Lower lobe of right lung (tissue), 2 donors: Measurements from ENCODE around the gene MAN2B2. TPM values are rescaled to one million over a fixed set of nuclear protein-coding genes. Genes with fewer than 3 reads are reported as not detected.

ENCODE experiments used
- ATAC-seq, 2 donors: fragments of 200-7000 bp; cut with Tn5 transposase; one replicate each; pipeline ENCODE4 v1.9.1; 2020 to 2022; ENCODE audit warnings: mild to moderate bottlenecking in 2 of 2, moderate library complexity in 2 of 2
- DNase-seq: peaks from one replicate; pipeline ENCODE4 v3.0.0-alpha.2; 2020
- H3K27ac ChIP-seq: fragments of 200-600 bp; one replicate; pipeline ENCODE4 v1.8.0; 2022
- H3K27me3 ChIP-seq: fragments of 200-600 bp; one replicate; pipeline ENCODE4 v1.8.0; 2022; ENCODE audit warnings: low read depth
- H3K36me3 ChIP-seq: fragments of 200-600 bp; one replicate; pipeline ENCODE4 v1.8.0; 2022; ENCODE audit warnings: mild to moderate bottlenecking
- H3K4me1 ChIP-seq: fragments of 200-600 bp; one replicate; pipeline ENCODE4 v1.8.0; 2022
- H3K4me3 ChIP-seq: fragments of 200-600 bp; one replicate; pipeline ENCODE4 v1.8.0; 2022; ENCODE audit warnings: mild to moderate bottlenecking
- H3K9me3 ChIP-seq: fragments of 200-600 bp; one replicate; pipeline ENCODE4 v1.8.0; 2022
- intact Hi-C: fragments of 100-400 bp; cut with DNase I; formaldehyde crosslinking; loops from one replicate; pipeline ENCODE4 v1.11.0; 2022
- long read RNA-seq: library from polyadenylated mRNA; unstranded; transcript quantifications from one replicate; pipeline ENCODE4 v2.0.0, GENCODE V29; 2021
- total RNA-seq: library from RNA; stranded (reverse); fragmentation: NEBNext Ultra II Directional; extraction: Animal tissue kit (Norgen Biotek cat#: 25700); gene quantifications from one replicate; pipeline ENCODE4 v1.2.1, GENCODE V29; 2021
- TF ChIP-seq, protein P1 (sequence below): fragments of 200-600 bp; IDR thresholded peaks from one replicate; pipeline ENCODE4 v1.8.0; 2022; ENCODE audit warnings: antibody characterized with exemption, mild to moderate bottlenecking
- donor health status: DM: no; HTN: yes; CAD: no; lungs with severe emphysema.

Gene MAN2B2
- 41.2 TPM for total RNA-seq
- long read RNA-seq, full-length matches to known transcripts: 13 of 64 reads
- long read RNA-seq, partial matches to known transcripts: 32 of 64 reads
- long read RNA-seq, other reads (novel, unspliced or antisense): 19 of 64 reads

DNA sequence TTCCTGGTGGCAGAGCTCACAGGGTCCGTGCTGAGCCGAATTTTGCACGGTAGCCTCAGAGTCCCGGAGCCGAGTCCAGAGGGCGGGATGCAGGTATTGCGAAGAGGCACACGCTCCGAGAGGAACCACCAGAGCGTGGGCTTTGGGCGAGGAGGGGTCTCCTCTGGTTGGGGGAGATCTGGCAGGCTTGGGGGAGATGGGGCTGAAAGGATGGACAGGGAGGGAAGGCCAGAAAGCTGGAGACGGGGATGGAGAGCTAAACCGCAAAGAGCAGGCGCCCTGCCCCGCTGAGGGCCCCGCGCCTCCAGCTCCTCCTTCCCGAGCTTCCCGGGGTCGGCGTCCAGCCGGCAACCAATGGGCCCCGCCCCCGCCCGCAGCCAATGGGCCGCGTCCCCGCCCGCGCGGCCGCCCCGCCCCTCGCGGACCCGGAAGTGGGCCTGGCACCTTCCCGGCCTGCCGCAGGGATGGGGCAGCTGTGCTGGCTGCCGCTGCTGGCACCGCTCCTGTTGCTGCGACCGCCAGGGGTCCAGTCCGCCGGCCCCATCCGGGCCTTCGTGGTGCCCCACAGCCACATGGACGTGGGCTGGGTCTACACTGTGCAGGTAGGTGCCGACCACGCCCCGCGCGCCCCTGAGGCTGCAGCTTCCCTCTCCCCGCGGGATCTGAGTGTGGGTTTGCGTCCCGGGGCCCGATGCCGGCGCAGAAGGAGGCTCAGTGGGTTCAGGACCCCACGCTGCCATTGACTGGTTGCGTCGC, at the start of gene MAN2B2:
TSS of gene MAN2B2 (plus strand) at position 443 of the 756 bp plus-strand sequence. CDS start at position 465, 22 bp downstream.
- H3K9me3 ChIP-seq: no peaks in the 10 kb centered on the region
- TF ChIP-seq, protein P1, sequence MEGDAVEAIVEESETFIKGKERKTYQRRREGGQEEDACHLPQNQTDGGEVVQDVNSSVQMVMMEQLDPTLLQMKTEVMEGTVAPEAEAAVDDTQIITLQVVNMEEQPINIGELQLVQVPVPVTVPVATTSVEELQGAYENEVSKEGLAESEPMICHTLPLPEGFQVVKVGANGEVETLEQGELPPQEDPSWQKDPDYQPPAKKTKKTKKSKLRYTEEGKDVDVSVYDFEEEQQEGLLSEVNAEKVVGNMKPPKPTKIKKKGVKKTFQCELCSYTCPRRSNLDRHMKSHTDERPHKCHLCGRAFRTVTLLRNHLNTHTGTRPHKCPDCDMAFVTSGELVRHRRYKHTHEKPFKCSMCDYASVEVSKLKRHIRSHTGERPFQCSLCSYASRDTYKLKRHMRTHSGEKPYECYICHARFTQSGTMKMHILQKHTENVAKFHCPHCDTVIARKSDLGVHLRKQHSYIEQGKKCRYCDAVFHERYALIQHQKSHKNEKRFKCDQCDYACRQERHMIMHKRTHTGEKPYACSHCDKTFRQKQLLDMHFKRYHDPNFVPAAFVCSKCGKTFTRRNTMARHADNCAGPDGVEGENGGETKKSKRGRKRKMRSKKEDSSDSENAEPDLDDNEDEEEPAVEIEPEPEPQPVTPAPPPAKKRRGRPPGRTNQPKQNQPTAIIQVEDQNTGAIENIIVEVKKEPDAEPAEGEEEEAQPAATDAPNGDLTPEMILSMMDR: peak; percentile 14
- no peaks in the 10 kb centered on the region for H3K27me3 ChIP-seq
- DNase-seq: peak; percentile 92
- peaks cover 27% of the 10 kb centered on the region for H3K36me3 ChIP-seq
- H3K4me3 ChIP-seq: peak within 1 kb of the TSS; percentile 99
- ATAC-seq: peak; percentile 97 to 99
- H3K4me1 ChIP-seq: peaks cover 19% of the 10 kb centered on the region
- H3K27ac ChIP-seq: peak within 1 kb of the TSS; percentile 84
- intact Hi-C loops: no loop called here

DNA sequence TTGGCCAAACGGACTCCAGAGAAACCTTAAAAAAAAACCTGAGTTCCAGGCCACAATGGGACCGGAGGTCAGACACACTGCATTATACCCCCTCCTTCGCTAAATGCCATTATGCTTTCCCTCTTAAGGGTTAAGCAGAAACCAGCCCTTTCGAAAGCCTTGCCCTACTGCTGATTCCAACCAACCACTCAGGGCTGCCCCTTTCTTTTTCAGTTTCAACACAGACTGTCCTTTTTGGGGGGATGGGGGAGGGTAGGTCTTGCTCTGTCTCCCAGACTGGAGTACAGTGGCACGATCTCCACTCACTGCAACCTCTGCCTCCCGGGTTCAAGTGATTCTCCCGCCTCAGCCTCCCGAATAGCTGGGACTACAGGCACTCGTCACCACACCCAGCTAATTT, 49.5 kb upstream of the MAN2B2 start:
- peaks cover 7% of the 10 kb centered on the region for H3K27me3 ChIP-seq
- ATAC-seq (no peak), DNase-seq (no peak)
- H3K4me1 ChIP-seq: no peaks in the 10 kb centered on the region
- no peak overlapping the region for H3K4me3 ChIP-seq
- H3K9me3 ChIP-seq: no peaks in the 10 kb centered on the region
- no peak overlapping the region for H3K27ac ChIP-seq
- intact Hi-C loops: no loop called here
- no peaks in the 10 kb centered on the region for H3K36me3 ChIP-seq
- TF ChIP-seq, protein P1: no peak

- Histone ChIP-seq H3K27me3 (peaks cover 7% of the 10 kb centered on the region), H3K36me3 (no peaks in the 10 kb centered on the region), H3K27ac (no peak overlapping the region), H3K9me3 (no peaks in the 10 kb centered on the region), H3K4me3 (no peak overlapping the region), H3K4me1 (no peaks in the 10 kb centered on the region)
- ATAC-seq (no peak), DNase-seq (no peak)
- TF ChIP-seq, protein P1: no peak
- intact Hi-C loops: no loop called here
Observed at GRCh38 chr4:6526156-6526555, 48.8 kb upstream of the MAN2B2 start.

- Histone ChIP-seq H3K4me3 (no peak overlapping the region), H3K36me3 (no peaks in the 10 kb centered on the region), H3K27me3 (peaks cover 5% of the 10 kb centered on the region), H3K4me1 (no peaks in the 10 kb centered on the region), H3K9me3 (no peaks in the 10 kb centered on the region), H3K27ac (no peak overlapping the region)
- DNase-seq: no peak
- intact Hi-C loops: no loop called here
- no peak for ATAC-seq
- TF ChIP-seq, protein P1: no peak
Observed at GRCh38 chr4:6526671-6527091, 48.3 kb upstream of the MAN2B2 start.

- ATAC-seq: no peak
- TF ChIP-seq, protein P1: no peak
- Histone ChIP-seq H3K27ac (no peak overlapping the region), H3K4me3 (no peak overlapping the region), H3K9me3 (no peaks in the 10 kb centered on the region), H3K4me1 (no peaks in the 10 kb centered on the region), H3K27me3 (no peaks in the 10 kb centered on the region), H3K36me3 (no peaks in the 10 kb centered on the region)
- intact Hi-C loops: no loop called here
- no peak for DNase-seq
Observed at GRCh38 chr4:6527259-6527658, 47.7 kb upstream of the MAN2B2 start.
